Measurements from ENCODE around the gene SKP1.

The SKP1 gene

GRCh38 chr5:134148316-134148715 lies 28.4 kb downstream of the SKP1 start:
- H3K9ac ChIP-seq (ENCODE audit: low read depth, low read length) = no peak overlapping the region
- H3K4me3 ChIP-seq (ENCODE audit: low read depth in 1 of 2, low read length in 2 of 2) = no peak overlapping the region
- no peak for TF ChIP-seq EZH2 (IDR thresholded peaks at IDR 0.05; ENCODE audit: borderline replicate concordance, low read depth, low read length, severe bottlenecking)
- TF ChIP-seq, protein P1, sequence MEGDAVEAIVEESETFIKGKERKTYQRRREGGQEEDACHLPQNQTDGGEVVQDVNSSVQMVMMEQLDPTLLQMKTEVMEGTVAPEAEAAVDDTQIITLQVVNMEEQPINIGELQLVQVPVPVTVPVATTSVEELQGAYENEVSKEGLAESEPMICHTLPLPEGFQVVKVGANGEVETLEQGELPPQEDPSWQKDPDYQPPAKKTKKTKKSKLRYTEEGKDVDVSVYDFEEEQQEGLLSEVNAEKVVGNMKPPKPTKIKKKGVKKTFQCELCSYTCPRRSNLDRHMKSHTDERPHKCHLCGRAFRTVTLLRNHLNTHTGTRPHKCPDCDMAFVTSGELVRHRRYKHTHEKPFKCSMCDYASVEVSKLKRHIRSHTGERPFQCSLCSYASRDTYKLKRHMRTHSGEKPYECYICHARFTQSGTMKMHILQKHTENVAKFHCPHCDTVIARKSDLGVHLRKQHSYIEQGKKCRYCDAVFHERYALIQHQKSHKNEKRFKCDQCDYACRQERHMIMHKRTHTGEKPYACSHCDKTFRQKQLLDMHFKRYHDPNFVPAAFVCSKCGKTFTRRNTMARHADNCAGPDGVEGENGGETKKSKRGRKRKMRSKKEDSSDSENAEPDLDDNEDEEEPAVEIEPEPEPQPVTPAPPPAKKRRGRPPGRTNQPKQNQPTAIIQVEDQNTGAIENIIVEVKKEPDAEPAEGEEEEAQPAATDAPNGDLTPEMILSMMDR (IDR thresholded peaks at IDR 0.05; ENCODE audit: borderline replicate concordance, extremely low read depth, low read length, poor library complexity, severe bottlenecking) = no peak
- H4K20me1 ChIP-seq (ENCODE audit: insufficient read depth, low read length) = peaks cover 60% of the 10 kb centered on the region
- H3K9me3 ChIP-seq (ENCODE audit: insufficient read depth, low read length, severe bottlenecking) = no peaks in the 10 kb centered on the region
- peaks cover 92% of the 10 kb centered on the region for H3K36me3 ChIP-seq (ENCODE audit: insufficient read depth, low read length)
- no peaks in the 10 kb centered on the region for H3K27me3 ChIP-seq (ENCODE audit: insufficient read depth, low read length, poor library complexity)
- H3K79me2 ChIP-seq (ENCODE audit: insufficient read depth, low read length) = peaks cover 50% of the 10 kb centered on the region
- H3K4me2 ChIP-seq (ENCODE audit: insufficient read depth, low read length) = no peak overlapping the region
- no peak overlapping the region for H2AFZ ChIP-seq (ENCODE audit: low read depth, low read length)
- no peak overlapping the region for H3K27ac ChIP-seq (ENCODE audit: low read length)
- ATAC-seq (ENCODE audit: insufficient read depth, low read depth) = no peak
- no peaks in the 10 kb centered on the region for H3K4me1 ChIP-seq (ENCODE audit: insufficient read depth, low read length)
- no peak for DNase-seq

DNA sequence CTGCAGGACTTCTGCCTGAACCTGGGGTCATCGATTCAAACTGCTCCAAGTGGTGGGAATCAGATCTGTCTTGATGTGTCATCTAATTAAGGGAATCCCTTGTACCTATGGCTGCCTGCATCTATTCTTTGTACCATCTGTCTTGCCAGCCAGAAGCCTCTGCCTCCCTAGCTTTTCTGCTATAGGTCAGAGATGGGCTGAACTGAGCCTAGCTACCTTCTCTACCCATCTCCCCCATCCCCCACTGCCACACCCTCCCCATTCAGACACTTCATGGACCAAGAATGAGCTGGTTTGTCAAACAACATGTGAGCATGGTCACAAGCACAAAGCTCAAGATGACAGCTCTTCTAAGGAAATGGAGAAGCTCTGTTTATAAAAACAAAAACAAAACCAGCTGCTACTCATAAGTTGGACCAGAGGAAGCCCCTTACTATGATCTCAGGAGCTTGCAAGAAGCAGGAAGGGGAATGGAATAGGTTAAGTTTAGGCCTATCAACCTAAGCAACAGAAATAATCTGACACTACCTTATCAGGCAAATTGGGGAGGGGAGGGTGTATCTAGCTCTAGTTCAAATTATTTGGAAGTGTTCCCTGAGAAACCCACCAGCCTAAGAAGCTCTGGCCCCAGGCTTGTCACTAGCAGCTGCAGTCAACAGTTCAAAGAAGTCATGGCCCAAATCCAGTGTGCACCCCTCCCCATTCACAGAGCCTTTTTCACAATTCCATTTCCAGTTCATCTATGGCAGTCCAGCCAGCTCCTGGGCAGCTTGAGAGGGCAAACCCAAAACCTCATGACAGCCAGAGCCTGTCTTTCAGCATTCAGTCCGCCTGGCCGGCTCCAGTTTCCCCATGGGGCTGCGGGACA lies 29.9 kb downstream of the SKP1 start:
- Histone ChIP-seq H3K9ac (ENCODE audit: low read depth, low read length) (no peak overlapping the region), H4K20me1 (ENCODE audit: insufficient read depth, low read length) (peaks cover 70% of the 10 kb centered on the region), H3K79me2 (ENCODE audit: insufficient read depth, low read length) (peaks cover 50% of the 10 kb centered on the region), H3K9me3 (ENCODE audit: insufficient read depth, low read length, severe bottlenecking) (no peaks in the 10 kb centered on the region), H3K4me1 (ENCODE audit: insufficient read depth, low read length) (no peaks in the 10 kb centered on the region), H3K4me3 (ENCODE audit: low read depth in 1 of 2, low read length in 2 of 2) (no peak overlapping the region), H3K36me3 (ENCODE audit: insufficient read depth, low read length) (peaks cover 90% of the 10 kb centered on the region), H2AFZ (ENCODE audit: low read depth, low read length) (no peak overlapping the region), H3K4me2 (ENCODE audit: insufficient read depth, low read length) (no peak overlapping the region), H3K27me3 (ENCODE audit: insufficient read depth, low read length, poor library complexity) (no peaks in the 10 kb centered on the region), H3K27ac (ENCODE audit: low read length) (no peak overlapping the region)
- DNase-seq = no peak
- no peak for ATAC-seq (ENCODE audit: insufficient read depth, low read depth)
- TF ChIP-seq EZH2 (IDR thresholded peaks at IDR 0.05; ENCODE audit: borderline replicate concordance, low read depth, low read length, severe bottlenecking) = no peak
- TF ChIP-seq, protein P1 (IDR thresholded peaks at IDR 0.05; ENCODE audit: borderline replicate concordance, extremely low read depth, low read length, poor library complexity, severe bottlenecking) = no peak

GRCh38 chr5:134145779-134146581 lies 30.8 kb downstream of the SKP1 start:
- Histone ChIP-seq H3K27ac (ENCODE audit: low read length) (no peak overlapping the region), H3K4me1 (ENCODE audit: insufficient read depth, low read length) (no peaks in the 10 kb centered on the region), H3K4me2 (ENCODE audit: insufficient read depth, low read length) (no peak overlapping the region), H3K79me2 (ENCODE audit: insufficient read depth, low read length) (peaks cover 46% of the 10 kb centered on the region), H3K36me3 (ENCODE audit: insufficient read depth, low read length) (peaks cover 91% of the 10 kb centered on the region), H2AFZ (ENCODE audit: low read depth, low read length) (no peak overlapping the region), H3K27me3 (ENCODE audit: insufficient read depth, low read length, poor library complexity) (no peaks in the 10 kb centered on the region), H4K20me1 (ENCODE audit: insufficient read depth, low read length) (peaks cover 76% of the 10 kb centered on the region), H3K9ac (ENCODE audit: low read depth, low read length) (no peak overlapping the region), H3K4me3 (ENCODE audit: low read depth in 1 of 2, low read length in 2 of 2) (no peak overlapping the region), H3K9me3 (ENCODE audit: insufficient read depth, low read length, severe bottlenecking) (no peaks in the 10 kb centered on the region)
- DNase-seq (peak; percentile 79), ATAC-seq (ENCODE audit: insufficient read depth, low read depth) (peak; percentile 85)
- TF ChIP-seq, protein P1 (IDR thresholded peaks at IDR 0.05; ENCODE audit: borderline replicate concordance, extremely low read depth, low read length, poor library complexity, severe bottlenecking) = peak; percentile 96
- no peak for TF ChIP-seq EZH2 (IDR thresholded peaks at IDR 0.05; ENCODE audit: borderline replicate concordance, low read depth, low read length, severe bottlenecking)
